Right renal pelvis (tissue), 4 donors: ENCODE measurements around the gene MCEMP1. TPM values are rescaled to one million over a fixed set of nuclear protein-coding genes. Genes with fewer than 3 reads are reported as not detected.

Experiments
- DNase-seq, 4 donors: peaks; one replicate each; pipeline ENCODE4 v3.0.0-alpha.2; 2013; ENCODE audit warnings: low read depth in 4 of 4, low spot score in 3 of 4, missing footprints in 1 of 4
- polyA plus RNA-seq, 4 donors: library from polyadenylated mRNA; unstranded; fragments of 120-200 nt; gene quantifications; one replicate each; pipeline ENCODE4 v1.2.1, GENCODE V29; 2013; ENCODE audit not compliant: insufficient read length in 4 of 4

The MCEMP1 gene
- polyA plus RNA-seq, 4 donors = 0.11 to 0.66 (median 0.17) TPM

DNA sequence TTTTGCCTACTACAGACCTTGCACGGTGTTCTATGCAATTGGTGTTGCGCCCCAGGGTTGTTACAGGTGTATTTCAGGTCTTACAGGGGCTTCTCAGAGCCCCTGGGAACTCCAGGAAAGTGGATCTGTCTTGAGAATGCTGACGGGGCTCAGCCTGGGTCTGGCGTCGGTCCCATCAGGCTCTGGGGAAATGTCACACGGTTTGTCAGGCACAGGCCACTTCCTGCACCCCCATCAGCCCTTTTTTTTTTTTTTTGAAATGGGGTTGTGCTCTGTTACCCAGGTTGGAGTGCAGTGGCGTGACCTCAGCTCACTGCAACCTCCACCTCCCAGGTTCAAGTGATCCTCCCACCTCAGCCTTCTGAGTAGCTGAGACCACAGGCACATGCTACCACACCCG lies 41.8 kb downstream of the MCEMP1 start:
- no peak for DNase-seq

DNA sequence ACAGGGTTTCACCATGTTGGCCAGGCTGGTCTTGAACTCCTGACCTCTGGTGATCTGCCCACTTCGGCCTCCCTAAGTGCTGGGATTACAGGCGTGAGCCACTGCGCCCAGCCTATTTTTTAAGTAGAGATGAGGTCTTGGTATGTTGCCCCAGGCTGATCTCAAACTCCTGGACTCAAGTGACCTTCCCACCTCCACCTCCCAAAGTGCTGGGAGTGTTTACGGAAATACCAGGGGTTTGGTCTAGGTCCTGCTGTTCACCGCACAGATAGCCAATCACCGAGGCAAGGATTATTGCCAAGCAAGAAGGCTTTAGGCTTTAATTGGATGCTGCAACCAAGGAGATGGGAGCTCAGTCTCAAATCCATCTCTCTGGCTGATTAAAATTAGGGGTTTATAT lies 43.5 kb downstream of the MCEMP1 start:
- no peak for DNase-seq

DNA sequence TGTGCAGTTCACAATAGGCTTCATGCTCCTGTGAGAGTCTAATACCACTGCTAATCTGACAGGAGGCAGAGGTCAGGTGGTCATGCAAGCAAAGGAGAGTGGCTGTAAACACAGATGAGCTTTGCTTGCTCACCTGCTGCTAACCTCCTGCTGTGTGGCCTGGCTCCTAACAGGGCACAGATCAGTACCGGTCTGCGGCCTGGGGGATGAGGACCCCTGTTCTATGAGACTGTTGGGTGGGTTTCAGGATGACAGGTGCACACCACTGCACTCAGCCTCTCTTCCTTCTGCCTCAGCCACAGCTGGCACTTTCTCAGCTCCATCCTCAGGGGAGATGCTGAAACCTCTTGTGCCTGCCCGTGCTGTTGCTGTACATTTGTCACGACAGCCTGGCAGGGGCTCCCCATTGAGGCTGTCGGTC lies 45.4 kb downstream of the MCEMP1 start:
- DNase-seq = no peak

DNA sequence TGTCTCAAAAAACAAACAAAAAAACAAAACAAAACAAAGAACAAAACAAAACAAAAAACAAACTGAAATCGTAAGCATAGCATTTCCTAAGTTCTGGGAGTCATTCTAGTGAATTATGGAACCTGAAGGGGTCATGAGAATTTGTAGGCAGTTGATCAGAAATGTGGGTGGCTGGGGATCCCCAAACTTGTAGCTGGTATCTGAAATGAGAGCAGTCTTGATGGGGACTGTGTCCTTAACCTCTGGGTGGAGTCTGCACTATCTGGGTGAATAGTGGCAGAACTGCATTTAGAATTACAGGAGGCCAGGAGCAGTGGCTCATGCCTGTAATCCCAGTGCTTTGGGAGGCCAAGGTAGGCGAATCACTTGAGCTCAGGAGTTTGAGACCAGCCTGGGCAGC lies 48.9 kb downstream of the MCEMP1 start:
- no peak for DNase-seq

DNA sequence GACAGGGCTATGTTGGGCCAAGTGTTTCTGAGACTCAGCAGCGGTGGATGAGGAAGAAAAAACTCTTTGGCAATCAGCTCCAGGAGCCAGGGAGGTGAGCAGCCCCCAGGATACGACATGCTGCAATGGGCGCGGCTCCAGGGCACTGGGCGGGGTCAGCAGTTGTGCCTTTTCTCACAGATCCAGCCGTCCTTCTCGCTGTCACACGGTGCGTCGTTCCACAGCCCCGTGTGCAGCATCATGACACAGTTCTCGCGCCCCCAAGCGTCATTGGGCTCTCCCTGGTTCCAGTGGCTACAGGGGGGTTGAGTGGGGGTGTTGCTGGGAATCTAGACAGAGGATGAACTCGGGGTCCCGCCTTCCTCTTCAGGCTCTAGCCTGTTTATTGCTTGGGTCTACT lies 52.3 kb downstream of the MCEMP1 start:
- no peak for DNase-seq

Other genes with a start within 250 kb of the MCEMP1 start
- gene PEX11G, start 188.1 kb upstream of the MCEMP1 start, polyA plus RNA-seq = 1 to 10 TPM; 4.9 to 9.3 (median 5.6) TPM
- gene ZNF358, start 161.0 kb upstream of the MCEMP1 start, polyA plus RNA-seq = 10 to 100 TPM; 43.1 to 69.6 (median 43.7) TPM
- gene MCOLN1, start 154.5 kb upstream of the MCEMP1 start, polyA plus RNA-seq = 10 to 100 TPM; 15.2 to 19.7 (median 16.1) TPM
- gene PNPLA6, start 141.4 kb upstream of the MCEMP1 start, polyA plus RNA-seq = 10 to 100 TPM; 36.2 to 45.1 (median 41.9) TPM
- gene CAMSAP3, start 81.2 kb upstream of the MCEMP1 start, polyA plus RNA-seq = 10 to 100 TPM; 13.2 to 22.5 (median 16.8) TPM
- gene XAB2, start 47.5 kb upstream of the MCEMP1 start, polyA plus RNA-seq = 10 to 100 TPM; 33.3 to 47.0 (median 34.9) TPM
- gene PET100, start 47.3 kb upstream of the MCEMP1 start, polyA plus RNA-seq = 100 to 1,000 TPM in 2 of 4 donors, 10 to 100 TPM in 2; 86.2 to 115 (median 105) TPM
- 1 to 10 TPM in 2 of 4 donors, under 1 TPM in 2; 0.82 to 1.6 (median 1.0) TPM for gene PCP2, start 43.4 kb upstream of the MCEMP1 start, polyA plus RNA-seq
- gene STXBP2, start 40.0 kb upstream of the MCEMP1 start, polyA plus RNA-seq = 10 to 100 TPM; 54.9 to 68.0 (median 66.3) TPM
- gene RETN, start 8.0 kb upstream of the MCEMP1 start, polyA plus RNA-seq = 1 to 10 TPM in 2 of 4 donors, under 1 TPM in 2; 0.34 to 1.5 (median 1.0) TPM
- 10 to 100 TPM; 40.6 to 72.7 (median 48.4) TPM for gene TRAPPC5, start 3.7 kb downstream of the MCEMP1 start, polyA plus RNA-seq
- gene FCER2, start 25.0 kb downstream of the MCEMP1 start, polyA plus RNA-seq = under 1 TPM in 3 of 4 donors, not detected in 1; 0.15 to 0.29 (median 0.17) TPM
- gene CLEC4G, start 55.0 kb downstream of the MCEMP1 start, polyA plus RNA-seq = under 1 TPM in 1 of 4 donors, not detected in 3; 0.13 TPM
- 1 to 10 TPM; 1.0 to 1.7 (median 1.3) TPM for gene CD209, start 70.4 kb downstream of the MCEMP1 start, polyA plus RNA-seq
- gene CLEC4M, start 86.2 kb downstream of the MCEMP1 start, polyA plus RNA-seq = 1 to 10 TPM; 2.6 to 3.7 (median 3.3) TPM
- 10 to 100 TPM; 15.4 to 19.0 (median 16.1) TPM for gene EVI5L, start 153.1 kb downstream of the MCEMP1 start, polyA plus RNA-seq
- gene PRR36, start 197.3 kb downstream of the MCEMP1 start, polyA plus RNA-seq = 1 to 10 TPM; 5.6 to 9.4 (median 7.6) TPM
- 1 to 10 TPM; 2.3 to 2.9 (median 2.5) TPM for gene LRRC8E, start 211.4 kb downstream of the MCEMP1 start, polyA plus RNA-seq
- 10 to 100 TPM; 25.9 to 35.8 (median 26.2) TPM for gene MAP2K7, start 226.8 kb downstream of the MCEMP1 start, polyA plus RNA-seq
- gene TGFBR3L, start 237.7 kb downstream of the MCEMP1 start, polyA plus RNA-seq = 1 to 10 TPM in 1 of 4 donors, under 1 TPM in 3; 0.28 to 1.1 (median 0.60) TPM
- 10 to 100 TPM; 14.5 to 24.6 (median 16.6) TPM for gene SNAPC2, start 243.2 kb downstream of the MCEMP1 start, polyA plus RNA-seq
- gene CTXN1, start 249.0 kb downstream of the MCEMP1 start, polyA plus RNA-seq = 10 to 100 TPM; 13.5 to 38.3 (median 19.1) TPM